Liver (tissue), 9 donors: ENCODE results near the gene ADARB1. TPM values are rescaled to one million over a fixed set of nuclear protein-coding genes. Genes with fewer than 3 reads are reported as not detected.

Experiments used
- DNase-seq: peaks from one replicate; pipeline ENCODE4 v3.0.0-alpha.2; 2017; ENCODE audit warnings: low spot score
- H3K27ac ChIP-seq, 2 donors: one replicate each; pipeline ENCODE4 v1.7.0; 2013; ENCODE audit warnings: inconsistent platforms in 2 of 2, low read length in 2 of 2, control low read depth in 1 of 2, low read depth in 1 of 2, mild to moderate bottlenecking in 1 of 2
- H3K27me3 ChIP-seq, 4 donors: one replicate each; pipeline versions ENCODE4 v1.6.1 to v1.7.0; 2013; ENCODE audit warnings: low read length in 3 of 4, inconsistent platforms in 1 of 4, mild to moderate bottlenecking in 1 of 4, moderate library complexity in 1 of 4; ENCODE audit not compliant: control insufficient read depth in 4 of 4, insufficient read depth in 4 of 4
- H3K36me3 ChIP-seq, 4 donors: one replicate each; pipeline versions ENCODE4 v1.6.1 to v1.7.0; 2013; ENCODE audit warnings: low read length in 3 of 4, mild to moderate bottlenecking in 3 of 4, low read depth in 1 of 4, moderate library complexity in 1 of 4; ENCODE audit not compliant: control insufficient read depth in 4 of 4, insufficient read depth in 3 of 4
- H3K4me1 ChIP-seq, 4 donors: one replicate each; pipeline versions ENCODE4 v1.6.1 to v1.7.0; 2013; ENCODE audit warnings: low read length in 3 of 4, mild to moderate bottlenecking in 3 of 4, moderate library complexity in 1 of 4; ENCODE audit not compliant: control insufficient read depth in 4 of 4, insufficient read depth in 4 of 4
- H3K4me3 ChIP-seq, 3 donors: one replicate each; pipeline versions ENCODE4 v1.6.1 to v1.7.0; 2013; ENCODE audit warnings: low read length in 3 of 3, control low read depth in 1 of 3, low read depth in 1 of 3, mild to moderate bottlenecking in 1 of 3
- H3K9ac ChIP-seq, 2 donors: one replicate each; pipeline ENCODE4 v1.7.0; 2013; ENCODE audit warnings: low read length in 2 of 2, mild to moderate bottlenecking in 2 of 2, moderate library complexity in 2 of 2, control low read depth in 1 of 2, low read depth in 1 of 2
- H3K9me3 ChIP-seq, 4 donors: one replicate each; pipeline versions ENCODE4 v1.6.1 to v1.7.0; 2013; ENCODE audit warnings: low read length in 3 of 4; ENCODE audit not compliant: control insufficient read depth in 4 of 4
- EGR1 ChIP-seq, 2 donors: IDR thresholded peaks; 2 replicates each; pipeline ENCODE4 v1.6.1; 2016 to 2018; ENCODE audit warnings: antibody characterized with exemption in 2 of 2, low read depth in 2 of 2
- FOXA1 ChIP-seq: IDR thresholded peaks from 2 replicates; pipeline ENCODE4 v1.6.1; 2016; ENCODE audit warnings: antibody characterized with exemption
- FOXA2 ChIP-seq: IDR thresholded peaks from 2 replicates; pipeline ENCODE4 v1.6.1; 2016; ENCODE audit warnings: antibody characterized with exemption
- GABPA ChIP-seq, 2 donors: IDR thresholded peaks in 1 of 2; conservative IDR thresholded peaks in 1 of 2; 2 replicates each; pipeline ENCODE4 v1.6.1; 2016; ENCODE audit warnings: antibody characterized with exemption in 2 of 2, mild to moderate bottlenecking in 1 of 2, moderate library complexity in 1 of 2
- HNF4A ChIP-seq, 2 donors: conservative IDR thresholded peaks; 2 replicates each; pipeline ENCODE4 v1.6.1; 2016; ENCODE audit warnings: antibody characterized with exemption in 2 of 2, mild to moderate bottlenecking in 2 of 2
- HNF4G ChIP-seq: IDR thresholded peaks from 2 replicates; pipeline ENCODE4 v1.6.1; 2016; ENCODE audit warnings: antibody characterized with exemption
- JUND ChIP-seq, 2 donors: IDR thresholded peaks; 2 replicates each; pipeline ENCODE4 v1.6.1; 2016; ENCODE audit warnings: antibody characterized with exemption in 2 of 2
- RXRA ChIP-seq, 2 donors: IDR thresholded peaks; 2 replicates each; pipeline ENCODE4 v1.6.1; 2017 to 2018; ENCODE audit warnings: antibody characterized with exemption in 2 of 2, mild to moderate bottlenecking in 1 of 2
- SP1 ChIP-seq: IDR thresholded peaks from 2 replicates; pipeline ENCODE4 v1.6.1; 2018; ENCODE audit warnings: antibody characterized with exemption, mild to moderate bottlenecking
- TAF1 ChIP-seq: conservative IDR thresholded peaks from 2 replicates; pipeline ENCODE4 v1.6.1; 2016; ENCODE audit warnings: antibody characterized with exemption, mild to moderate bottlenecking
- YY1 ChIP-seq: IDR thresholded peaks from 2 replicates; pipeline ENCODE4 v1.6.1; 2016; ENCODE audit warnings: antibody characterized with exemption, mild to moderate bottlenecking
- WGBS: extraction: QIAGEN DNeasy Blood & Tissue Kit; methylation state at CpG from one replicate; pipeline ENCODE4 v1.1.7; 2013; 5-methylcytosine and 5-hydroxymethylcytosine counted together
- polyA plus RNA-seq, 2 donors: library from polyadenylated mRNA; stranded (reverse) in 1 of 2; unstranded in 1 of 2; fragments of 200-250 nt in 1 of 2; fragments of >200 nt in 1 of 2; fragmentation: Nextera tagmentation in 1 of 2; extraction: Ambion mirVana in 1 of 2; gene quantifications; one replicate each; pipeline versions ENCODE4 v1.2.1 to v1.2.3, GENCODE V29; 2013 to 2015
- total RNA-seq, 2 donors: library from RNA; depleted of rRNA; stranded (reverse); fragments of >200 nt; gene quantifications; one replicate each; pipeline ENCODE4 v1.2.3, GENCODE V29; 2014
- TF ChIP-seq, protein P1 (sequence below): IDR thresholded peaks from 2 replicates; pipeline ENCODE4 v1.6.1; 2016; ENCODE audit warnings: antibody characterized with exemption
- TF ChIP-seq, protein P2 (sequence below): IDR thresholded peaks from 2 replicates; pipeline ENCODE4 v1.6.1; 2016; ENCODE audit warnings: antibody characterized with exemption, mild to moderate bottlenecking
- TF ChIP-seq, protein P3 (sequence below): IDR thresholded peaks from 2 replicates; pipeline ENCODE4 v1.6.1; 2016; ENCODE audit warnings: antibody characterized with exemption
- TF ChIP-seq, protein P4 (sequence below): IDR thresholded peaks from 2 replicates; pipeline ENCODE4 v1.6.1; 2016; ENCODE audit warnings: antibody characterized with exemption
- donor health status: healthy.
- donor health status: healthy.
- donor health status: healthy.
- donor health status: healthy.
- donor health status: healthy.

Gene ADARB1
- total and polyA plus RNA-seq, 4 donors: 1.6 to 7.8 (median 2.9) TPM

DNA sequence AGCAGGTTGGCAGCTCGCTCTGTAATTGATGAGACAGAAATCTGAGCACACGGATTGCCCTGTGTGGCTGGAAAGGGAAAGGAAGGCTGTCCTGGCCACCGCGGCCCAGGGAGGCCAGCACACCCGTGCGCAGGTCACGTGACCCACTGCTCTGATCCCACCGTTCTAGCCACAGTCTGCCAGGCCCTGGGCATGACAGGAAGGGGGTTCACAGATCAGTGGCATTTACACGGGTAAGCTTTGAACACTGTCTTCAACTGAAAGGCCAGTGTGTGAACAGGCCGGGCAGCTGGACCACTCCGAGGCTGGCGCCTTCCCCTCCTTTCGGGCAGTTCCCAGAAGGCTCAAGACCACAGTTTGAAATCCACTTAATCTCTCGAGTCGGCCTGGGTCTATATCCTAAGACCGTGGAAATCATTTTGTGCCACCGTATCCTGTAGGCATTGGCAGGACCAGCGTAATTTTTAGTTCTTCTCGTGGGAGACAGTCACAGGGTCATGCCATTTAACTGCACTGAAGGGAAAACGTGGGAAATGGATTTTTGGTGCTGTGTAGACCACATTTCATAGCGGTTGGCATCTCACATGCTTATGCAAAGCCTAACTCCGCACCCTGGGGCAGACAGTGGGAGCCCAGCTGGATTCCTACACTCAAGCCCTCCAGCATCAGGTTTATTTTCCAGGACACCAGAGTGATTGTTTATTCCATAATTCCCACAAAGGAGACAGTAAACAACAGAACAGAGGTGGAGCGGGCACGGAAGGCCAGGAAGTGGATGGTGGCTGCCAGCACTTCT lies 3.1 kb upstream of the ADARB1 start:
- no peaks in the 10 kb centered on the region for H3K27me3 ChIP-seq
- DNase-seq: no peak
- TF ChIP-seq, protein P1, sequence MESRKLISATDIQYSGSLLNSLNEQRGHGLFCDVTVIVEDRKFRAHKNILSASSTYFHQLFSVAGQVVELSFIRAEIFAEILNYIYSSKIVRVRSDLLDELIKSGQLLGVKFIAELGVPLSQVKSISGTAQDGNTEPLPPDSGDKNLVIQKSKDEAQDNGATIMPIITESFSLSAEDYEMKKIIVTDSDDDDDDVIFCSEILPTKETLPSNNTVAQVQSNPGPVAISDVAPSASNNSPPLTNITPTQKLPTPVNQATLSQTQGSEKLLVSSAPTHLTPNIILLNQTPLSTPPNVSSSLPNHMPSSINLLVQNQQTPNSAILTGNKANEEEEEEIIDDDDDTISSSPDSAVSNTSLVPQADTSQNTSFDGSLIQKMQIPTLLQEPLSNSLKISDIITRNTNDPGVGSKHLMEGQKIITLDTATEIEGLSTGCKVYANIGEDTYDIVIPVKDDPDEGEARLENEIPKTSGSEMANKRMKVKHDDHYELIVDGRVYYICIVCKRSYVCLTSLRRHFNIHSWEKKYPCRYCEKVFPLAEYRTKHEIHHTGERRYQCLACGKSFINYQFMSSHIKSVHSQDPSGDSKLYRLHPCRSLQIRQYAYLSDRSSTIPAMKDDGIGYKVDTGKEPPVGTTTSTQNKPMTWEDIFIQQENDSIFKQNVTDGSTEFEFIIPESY: no peak
- no peak for TF ChIP-seq RXRA (IDR thresholded peaks at IDR 0.05)
- TF ChIP-seq, protein P2, sequence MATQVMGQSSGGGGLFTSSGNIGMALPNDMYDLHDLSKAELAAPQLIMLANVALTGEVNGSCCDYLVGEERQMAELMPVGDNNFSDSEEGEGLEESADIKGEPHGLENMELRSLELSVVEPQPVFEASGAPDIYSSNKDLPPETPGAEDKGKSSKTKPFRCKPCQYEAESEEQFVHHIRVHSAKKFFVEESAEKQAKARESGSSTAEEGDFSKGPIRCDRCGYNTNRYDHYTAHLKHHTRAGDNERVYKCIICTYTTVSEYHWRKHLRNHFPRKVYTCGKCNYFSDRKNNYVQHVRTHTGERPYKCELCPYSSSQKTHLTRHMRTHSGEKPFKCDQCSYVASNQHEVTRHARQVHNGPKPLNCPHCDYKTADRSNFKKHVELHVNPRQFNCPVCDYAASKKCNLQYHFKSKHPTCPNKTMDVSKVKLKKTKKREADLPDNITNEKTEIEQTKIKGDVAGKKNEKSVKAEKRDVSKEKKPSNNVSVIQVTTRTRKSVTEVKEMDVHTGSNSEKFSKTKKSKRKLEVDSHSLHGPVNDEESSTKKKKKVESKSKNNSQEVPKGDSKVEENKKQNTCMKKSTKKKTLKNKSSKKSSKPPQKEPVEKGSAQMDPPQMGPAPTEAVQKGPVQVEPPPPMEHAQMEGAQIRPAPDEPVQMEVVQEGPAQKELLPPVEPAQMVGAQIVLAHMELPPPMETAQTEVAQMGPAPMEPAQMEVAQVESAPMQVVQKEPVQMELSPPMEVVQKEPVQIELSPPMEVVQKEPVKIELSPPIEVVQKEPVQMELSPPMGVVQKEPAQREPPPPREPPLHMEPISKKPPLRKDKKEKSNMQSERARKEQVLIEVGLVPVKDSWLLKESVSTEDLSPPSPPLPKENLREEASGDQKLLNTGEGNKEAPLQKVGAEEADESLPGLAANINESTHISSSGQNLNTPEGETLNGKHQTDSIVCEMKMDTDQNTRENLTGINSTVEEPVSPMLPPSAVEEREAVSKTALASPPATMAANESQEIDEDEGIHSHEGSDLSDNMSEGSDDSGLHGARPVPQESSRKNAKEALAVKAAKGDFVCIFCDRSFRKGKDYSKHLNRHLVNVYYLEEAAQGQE: no peak
- TF ChIP-seq, protein P3, sequence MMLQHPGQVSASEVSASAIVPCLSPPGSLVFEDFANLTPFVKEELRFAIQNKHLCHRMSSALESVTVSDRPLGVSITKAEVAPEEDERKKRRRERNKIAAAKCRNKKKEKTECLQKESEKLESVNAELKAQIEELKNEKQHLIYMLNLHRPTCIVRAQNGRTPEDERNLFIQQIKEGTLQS: no peak
- no peak overlapping the region for H3K9ac ChIP-seq
- peaks cover 4 to 16% (median 12%) of the 10 kb centered on the region in 4 donors for H3K4me1 ChIP-seq
- WGBS: 90% methylated on average over 24 of the region's 24 CpGs
- H3K4me3 ChIP-seq: no peak overlapping the region
- no peaks in the 10 kb centered on the region for H3K9me3 ChIP-seq
- H3K27ac ChIP-seq: no peak overlapping the region
- H3K36me3 ChIP-seq: no peaks in the 10 kb centered on the region

DNA sequence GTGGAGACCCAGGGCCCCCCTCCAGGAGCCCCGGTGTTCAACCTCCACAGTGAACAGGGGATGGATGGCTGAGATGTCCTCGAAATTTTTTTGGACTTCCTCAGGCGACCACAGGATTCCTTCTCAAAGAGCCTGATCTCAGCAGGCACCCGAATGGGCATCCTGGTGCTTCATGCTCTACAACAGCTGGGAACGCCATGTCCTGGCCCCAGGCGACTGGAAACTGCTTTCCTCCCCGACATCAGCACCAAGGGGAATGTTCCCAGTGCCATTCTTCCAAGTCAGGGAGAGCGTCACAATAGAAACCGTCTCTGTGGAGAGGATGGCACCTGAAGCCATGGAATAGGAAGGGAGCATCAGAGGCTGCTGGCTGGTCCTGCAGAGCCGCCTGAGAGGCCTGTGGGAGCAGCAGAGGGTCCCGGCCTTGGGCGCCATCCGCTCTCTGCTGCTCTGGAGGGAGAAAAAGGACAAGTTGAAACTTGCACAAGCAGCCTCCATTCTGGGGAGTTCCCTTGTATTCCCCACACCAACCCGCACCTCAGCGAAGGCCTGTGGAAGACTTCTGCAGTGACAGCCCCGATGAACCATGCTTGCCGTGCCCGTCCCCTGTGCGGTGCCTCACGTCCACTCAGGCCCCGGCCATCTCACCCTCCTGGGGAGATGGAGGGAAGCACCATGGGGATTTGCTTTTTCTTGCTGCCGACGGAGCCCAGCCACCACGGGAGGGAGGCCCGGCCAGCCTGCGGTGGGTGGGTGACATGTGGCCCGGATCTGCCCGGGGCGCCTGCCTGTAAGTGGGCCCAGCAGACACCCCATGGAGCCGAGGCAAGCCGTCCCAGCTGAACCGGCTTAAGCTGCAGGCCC lies 2.3 kb upstream of the ADARB1 start:
- TF ChIP-seq TAF1: no peak
- TF ChIP-seq HNF4G: no peak
- TF ChIP-seq, protein P3: no peak
- TF ChIP-seq, protein P1: no peak
- no peak for TF ChIP-seq HNF4A (conservative IDR thresholded peaks at IDR 0.05)
- TF ChIP-seq, protein P4, sequence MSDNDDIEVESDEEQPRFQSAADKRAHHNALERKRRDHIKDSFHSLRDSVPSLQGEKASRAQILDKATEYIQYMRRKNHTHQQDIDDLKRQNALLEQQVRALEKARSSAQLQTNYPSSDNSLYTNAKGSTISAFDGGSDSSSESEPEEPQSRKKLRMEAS: no peak
- TF ChIP-seq SP1: no peak
- TF ChIP-seq FOXA1: no peak
- no peak for TF ChIP-seq EGR1 (IDR thresholded peaks at IDR 0.05; ENCODE audit: low read depth in 2 of 2)
- no peak for TF ChIP-seq RXRA (IDR thresholded peaks at IDR 0.05)
- TF ChIP-seq JUND (IDR thresholded peaks at IDR 0.05): no peak
- TF ChIP-seq FOXA2: no peak
- no peak for TF ChIP-seq YY1
- TF ChIP-seq, protein P2: no peak
- no peak for TF ChIP-seq GABPA (IDR thresholded peaks at IDR 0.05 in 1 of 2, conservative IDR thresholded peaks at IDR 0.05 in 1 of 2)
- Histone ChIP-seq H3K9me3 (no peaks in the 10 kb centered on the region), H3K36me3 (no peaks in the 10 kb centered on the region), H3K27ac (no peak overlapping the region), H3K4me1 (peaks cover 4 to 16% (median 12%) of the 10 kb centered on the region in 4 donors), H3K9ac (no peak overlapping the region), H3K4me3 (no peak overlapping the region), H3K27me3 (no peaks in the 10 kb centered on the region)
- WGBS: 97% methylated on average over 32 of the region's 32 CpGs
- no peak for DNase-seq
